Measurements from ENCODE around the gene ZC2HC1B.
"Not testable (repeated sequence)": the region's sequence is repeated elsewhere in the genome, so short reads cannot be mapped to it uniquely, and the experiment has no call there.

The ZC2HC1B gene

GRCh38 chr6:143871202-143871730, 7.0 kb downstream of the ZC2HC1B start:
- not testable (repeated sequence) for DNase-seq (ENCODE audit: low spot score)

- DNase-seq (ENCODE audit: low spot score), result no peak
These were observed 7.9 kb downstream of the ZC2HC1B start for GRCh38 chr6:143872201-143872600.

GRCh38 chr6:143873600-143873999, 9.3 kb downstream of the ZC2HC1B start:
- not testable (repeated sequence) for DNase-seq (ENCODE audit: low spot score)

- not testable (repeated sequence) for DNase-seq (ENCODE audit: low spot score)
These were observed 10.2 kb downstream of the ZC2HC1B start for GRCh38 chr6:143874503-143874902.

GRCh38 chr6:143877584-143878271, 13.5 kb downstream of the ZC2HC1B start:
- DNase-seq (ENCODE audit: low spot score), result no peak

- no peak for DNase-seq (ENCODE audit: low spot score)
These were observed 14.0 kb downstream of the ZC2HC1B start for GRCh38 chr6:143878272-143878760.

GRCh38 chr6:143880412-143880811, 16.1 kb downstream of the ZC2HC1B start:
- no peak for DNase-seq (ENCODE audit: low spot score)

- DNase-seq (ENCODE audit: low spot score), result no peak
These were observed 18.2 kb downstream of the ZC2HC1B start for GRCh38 chr6:143882401-143882930.

- no peak for DNase-seq (ENCODE audit: low spot score)
These were observed 20.1 kb downstream of the ZC2HC1B start for GRCh38 chr6:143884216-143884900.

GRCh38 chr6:143885116-143885515, 20.8 kb downstream of the ZC2HC1B start:
- no peak for DNase-seq (ENCODE audit: low spot score)

GRCh38 chr6:143894655-143895054, 30.4 kb downstream of the ZC2HC1B start:
- no peak for DNase-seq (ENCODE audit: low spot score)

- DNase-seq (ENCODE audit: low spot score), result no peak
These were observed 32.0 kb downstream of the ZC2HC1B start for GRCh38 chr6:143896126-143896860.

- DNase-seq (ENCODE audit: low spot score), result no peak
These were observed 36.1 kb downstream of the ZC2HC1B start for GRCh38 chr6:143900358-143900757.

- DNase-seq (ENCODE audit: low spot score), result peak; percentile 35
These were observed 37.8 kb downstream of the ZC2HC1B start for GRCh38 chr6:143901885-143902750.

- no peak for DNase-seq (ENCODE audit: low spot score)
These were observed 38.6 kb downstream of the ZC2HC1B start for GRCh38 chr6:143902827-143903226.

GRCh38 chr6:143911028-143911427, 46.8 kb downstream of the ZC2HC1B start:
- no peak for DNase-seq (ENCODE audit: low spot score)

- no peak for DNase-seq (ENCODE audit: low spot score)
These were observed 48.4 kb downstream of the ZC2HC1B start for GRCh38 chr6:143912671-143913070.

GRCh38 chr6:143917026-143917425, 52.8 kb downstream of the ZC2HC1B start:
- not testable (repeated sequence) for DNase-seq (ENCODE audit: low spot score)

- DNase-seq (ENCODE audit: low spot score), result no peak
These were observed 64.6 kb downstream of the ZC2HC1B start for GRCh38 chr6:143928853-143929252.

GRCh38 chr6:143929975-143930374, 65.7 kb downstream of the ZC2HC1B start:
- no peak for DNase-seq (ENCODE audit: low spot score)

GRCh38 chr6:143934331-143934730, 70.1 kb downstream of the ZC2HC1B start:
- no peak for DNase-seq (ENCODE audit: low spot score)
